ENCODE results near the gene PSME2.

Gene PSME2

GRCh38 chr14:24179961-24180796, 33.8 kb upstream of the PSME2 start:
- no peak for TF ChIP-seq CTCF (IDR thresholded peaks at IDR 0.05; ENCODE audit: low read depth, low read length, missing control alignments)
- H3K4me3 ChIP-seq (ENCODE audit: low read depth, low read length), result no peak overlapping the region
- peak; percentile 70 for DNase-seq (ENCODE audit: low read depth)
- in situ Hi-C loops (cut with HindIII; ENCODE audit: low sequenced_read_pairs), result no loop called here

DNA sequence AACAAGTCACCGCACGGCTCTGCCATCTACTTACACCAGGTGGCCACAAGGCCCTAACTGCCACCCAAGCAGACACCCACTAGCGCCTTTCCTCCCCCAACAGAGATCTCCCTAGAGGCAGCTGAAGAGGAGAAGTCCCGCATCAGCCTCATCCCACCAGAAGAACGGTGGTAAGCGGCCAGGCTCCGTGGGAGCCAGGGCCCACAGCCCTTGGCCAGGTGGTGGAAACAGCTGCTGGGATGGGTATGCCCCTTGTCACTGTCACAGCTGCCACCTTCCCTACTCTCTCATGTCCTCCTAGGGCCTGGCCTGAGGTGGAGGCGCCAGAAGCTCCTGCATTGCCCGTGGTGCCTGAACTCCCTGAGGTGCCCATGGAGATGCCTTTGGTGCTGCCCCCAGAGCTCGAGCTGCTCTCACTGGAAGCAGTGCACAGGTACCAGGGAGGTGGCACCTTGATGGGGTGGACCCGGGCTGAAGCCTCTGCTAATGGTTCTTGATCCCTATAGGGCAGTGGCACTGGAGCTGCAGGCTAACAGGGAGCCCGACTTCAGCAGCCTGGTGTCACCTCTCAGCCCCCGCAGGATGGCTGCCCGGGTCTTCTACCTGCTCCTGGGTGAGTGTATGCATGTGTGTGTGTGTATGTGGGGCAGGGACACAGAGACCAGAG, 33.0 kb upstream of the PSME2 start:
- H3K4me3 ChIP-seq (ENCODE audit: low read depth, low read length), result no peak overlapping the region
- no peak for DNase-seq (ENCODE audit: low read depth)
- in situ Hi-C loops (cut with HindIII; ENCODE audit: low sequenced_read_pairs), result no loop called here
- no peak for TF ChIP-seq CTCF (IDR thresholded peaks at IDR 0.05; ENCODE audit: low read depth, low read length, missing control alignments)

- no peak for DNase-seq (ENCODE audit: low read depth)
- H3K4me3 ChIP-seq (ENCODE audit: low read depth, low read length), result no peak overlapping the region
- in situ Hi-C loops (cut with HindIII; ENCODE audit: low sequenced_read_pairs), result no loop called here
- TF ChIP-seq CTCF (IDR thresholded peaks at IDR 0.05; ENCODE audit: low read depth, low read length, missing control alignments), result no peak
These were observed 32.2 kb upstream of the PSME2 start for GRCh38 chr14:24178399-24179178.

- in situ Hi-C loops (cut with HindIII; ENCODE audit: low sequenced_read_pairs), result no loop called here
- DNase-seq (ENCODE audit: low read depth), result no peak
- TF ChIP-seq CTCF (IDR thresholded peaks at IDR 0.05; ENCODE audit: low read depth, low read length, missing control alignments), result no peak
- no peak overlapping the region for H3K4me3 ChIP-seq (ENCODE audit: low read depth, low read length)
These were observed 31.5 kb upstream of the PSME2 start for GRCh38 chr14:24177891-24178290.

DNA sequence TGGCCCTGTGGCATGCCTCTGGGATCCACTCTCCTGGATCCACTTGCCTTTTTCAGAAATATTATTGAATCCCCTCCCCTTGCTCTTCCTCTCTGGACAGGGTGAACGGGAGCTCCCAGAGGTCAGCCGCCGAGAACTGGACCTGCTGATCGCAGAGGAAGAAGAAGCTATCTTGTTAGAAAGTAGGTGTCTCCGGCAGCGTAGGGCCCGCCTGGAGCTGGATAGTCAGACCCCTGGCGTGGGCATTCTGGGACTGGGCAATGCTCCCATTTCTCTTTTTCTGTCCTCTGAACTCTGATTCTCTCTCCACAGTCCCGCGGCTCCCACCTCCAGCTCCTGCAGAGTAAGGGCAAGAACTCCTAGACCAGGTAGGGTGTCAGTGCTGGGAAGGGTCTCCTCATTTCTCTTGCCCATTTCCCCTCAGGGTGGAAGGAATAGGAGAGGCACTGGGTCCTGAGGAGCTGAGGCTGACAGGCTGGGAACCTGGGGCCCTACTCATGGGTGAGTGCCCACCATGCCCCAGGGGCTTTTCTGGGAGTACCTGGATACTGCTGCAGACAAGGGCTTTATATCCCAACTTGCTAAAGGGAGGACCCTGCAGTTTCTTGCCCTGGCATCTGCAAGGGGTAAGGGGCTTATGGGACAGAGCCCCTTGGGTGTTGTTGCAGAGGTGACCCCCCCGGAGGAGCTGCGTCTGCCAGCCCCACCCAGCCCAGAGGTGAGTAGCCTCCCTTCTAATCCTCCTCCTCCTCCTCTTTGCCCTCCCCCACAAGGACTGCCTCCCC, 30.8 kb upstream of the PSME2 start:
- in situ Hi-C loops (cut with HindIII; ENCODE audit: low sequenced_read_pairs), result no loop called here
- H3K4me3 ChIP-seq (ENCODE audit: low read depth, low read length), result no peak overlapping the region
- no peak for DNase-seq (ENCODE audit: low read depth)
- TF ChIP-seq CTCF (IDR thresholded peaks at IDR 0.05; ENCODE audit: low read depth, low read length, missing control alignments), result no peak

- TF ChIP-seq CTCF (IDR thresholded peaks at IDR 0.05; ENCODE audit: low read depth, low read length, missing control alignments), result no peak
- no peak for DNase-seq (ENCODE audit: low read depth)
- no peak overlapping the region for H3K4me3 ChIP-seq (ENCODE audit: low read depth, low read length)
- in situ Hi-C loops (cut with HindIII; ENCODE audit: low sequenced_read_pairs), result no loop called here
These were observed 30.2 kb upstream of the PSME2 start for GRCh38 chr14:24176599-24176998.
